Common myeloid progenitor, CD34-positive (primary cell): ENCODE measurements around the gene TGFB3.

Experiments used
- CTCF ChIA-PET: fragments of 350-600 bp; sonication (Branson Sonifier 250); formaldehyde crosslinking; loops from one replicate; lab custom pipeline; 2021; ENCODE audit warnings: antibody characterized with exemption; lab: Charles Lee
- POLR2A ChIA-PET: fragments of 350-600 bp; sonication (Branson Sonifier 250); formaldehyde crosslinking; loops from one replicate; lab custom pipeline; 2021; ENCODE audit warnings: antibody characterized with exemption; lab: Charles Lee
- DNase-seq, 3 donors: peaks; one replicate each; pipeline versions ENCODE4 v3.0.0 to v3.0.0-alpha.2; 2013
- H3K27ac ChIP-seq, 2 experiments: 1 replicate in 1 of 2; 2 replicates in 1 of 2; pipeline ENCODE4 v1.7.0; 2013; ENCODE audit warnings: inconsistent platforms in 2 of 2, low read length in 2 of 2, mild to moderate bottlenecking in 2 of 2, low read depth in 1 of 2, moderate library complexity in 1 of 2; ENCODE audit not compliant: severe bottlenecking in 2 of 2, insufficient read depth in 1 of 2, poor library complexity in 1 of 2
- H3K27me3 ChIP-seq, 5 experiments: replicated peaks in 2 of 5; 1 replicate in 3 of 5; 2 replicates in 2 of 5; pipeline versions ENCODE4 v1.6.1 to v1.7.0; 2013; ENCODE audit warnings: low read length in 4 of 5, mild to moderate bottlenecking in 2 of 5, moderate library complexity in 2 of 5, inconsistent platforms in 1 of 5; ENCODE audit not compliant: insufficient read depth in 5 of 5, control insufficient read depth in 4 of 5
- H3K36me3 ChIP-seq, 4 experiments: 1 replicate in 2 of 4; 2 replicates in 2 of 4; pipeline versions ENCODE4 v1.6.1 to v1.7.0; 2013; ENCODE audit warnings: low read length in 3 of 4, control low read depth in 1 of 4, mild to moderate bottlenecking in 1 of 4; ENCODE audit not compliant: control insufficient read depth in 4 of 4, insufficient read depth in 4 of 4
- H3K4me1 ChIP-seq, 4 experiments: 1 replicate in 3 of 4; 2 replicates in 1 of 4; pipeline versions ENCODE4 v1.6.1 to v1.7.1; 2013; ENCODE audit warnings: low read length in 3 of 4, mild to moderate bottlenecking in 3 of 4, control low read depth in 1 of 4, inconsistent platforms in 1 of 4, moderate library complexity in 1 of 4; ENCODE audit not compliant: control insufficient read depth in 4 of 4, insufficient read depth in 4 of 4; ENCODE audit errors: control extremely low read depth in 1 of 4
- H3K4me3 ChIP-seq, 7 experiments: 1 replicate in 4 of 7; 2 replicates in 3 of 7; pipeline versions ENCODE4 v1.5.1 to v1.7.0; 2013; ENCODE audit warnings: mild to moderate bottlenecking in 7 of 7, low read length in 6 of 7, moderate library complexity in 6 of 7, inconsistent platforms in 2 of 7, low read depth in 2 of 7, control low read depth in 1 of 7; ENCODE audit not compliant: insufficient read depth in 4 of 7, control insufficient read depth in 1 of 7; ENCODE audit errors: extremely low read depth in 1 of 7
- H3K9me3 ChIP-seq, 5 experiments: 1 replicate in 4 of 5; 2 replicates in 1 of 5; pipeline versions ENCODE4 v1.6.1 to v1.7.1; 2013; ENCODE audit warnings: low read length in 4 of 5, mild to moderate bottlenecking in 2 of 5, inconsistent platforms in 1 of 5, low read depth in 1 of 5, moderate library complexity in 1 of 5; ENCODE audit not compliant: control insufficient read depth in 4 of 5, insufficient read depth in 2 of 5; ENCODE audit errors: control extremely low read depth in 1 of 5
- WGBS: methylation state at CpG from one replicate; pipeline ENCODE4 v1.1.5; 2013; ENCODE audit not compliant: insufficient coverage; 5-methylcytosine and 5-hydroxymethylcytosine counted together

Gene TGFB3

GRCh38 chr14:75989134-75989533 is 7.3 kb upstream of the TGFB3 start:
- no peak overlapping the region for H3K27ac ChIP-seq
- CTCF ChIA-PET = interaction anchor here (1.9 kb wide), 1 partner anchor 10 kb away, joined by 5 read pairs; no protein-coding TSS in a partner anchor
- H3K4me3 ChIP-seq = no peak overlapping the region
- no peaks in the 10 kb centered on the region for H3K9me3 ChIP-seq
- POLR2A ChIA-PET = no interaction called here
- WGBS = 91% methylated on average over 5 of the region's 6 CpGs
- peaks cover 2 to 14% (median 9%) of the 10 kb centered on the region in 4 experiments for H3K4me1 ChIP-seq
- peaks cover 0 to 21% (median 14%) of the 10 kb centered on the region in 4 experiments for H3K36me3 ChIP-seq
- no peak for DNase-seq
- no peaks in the 10 kb centered on the region for H3K27me3 ChIP-seq

- Histone ChIP-seq H3K9me3 (no peaks in the 10 kb centered on the region), H3K27me3 (peaks cover 0 to 2% (median 0%) of the 10 kb centered on the region in 5 experiments), H3K27ac (no peak overlapping the region), H3K4me3 (no peak overlapping the region), H3K36me3 (peaks cover 0 to 16% (median 11%) of the 10 kb centered on the region in 4 experiments), H3K4me1 (peaks cover 2 to 19% (median 13%) of the 10 kb centered on the region in 4 experiments)
- POLR2A ChIA-PET = no interaction called here
- WGBS = 94% methylated on average over 3 of the region's 3 CpGs
- CTCF ChIA-PET = interaction anchor here (1.2 to 13.7 kb wide), 3 partner anchors 10 to 289 kb away, joined by 3 to 147 read pairs (median 5); no protein-coding TSS in a partner anchor
- no peak for DNase-seq
These were observed 5.6 kb upstream of the TGFB3 start for GRCh38 chr14:75987201-75987970.

GRCh38 chr14:75986439-75986765 is 4.6 kb upstream of the TGFB3 start:
- WGBS = 44% methylated on average over 2 of the region's 6 CpGs
- H3K27ac ChIP-seq = peak overlapping the region in 1 of 2 experiments; percentile 72
- peaks cover 0 to 12% (median 8%) of the 10 kb centered on the region in 4 experiments for H3K36me3 ChIP-seq
- DNase-seq = no peak
- POLR2A ChIA-PET = no interaction called here
- H3K4me3 ChIP-seq = peak overlapping the region; percentile 80 to 93 (median 89)
- peaks cover 0 to 2% (median 0%) of the 10 kb centered on the region in 5 experiments for H3K27me3 ChIP-seq
- peaks cover 2 to 27% (median 20%) of the 10 kb centered on the region in 4 experiments for H3K4me1 ChIP-seq
- no peaks in the 10 kb centered on the region for H3K9me3 ChIP-seq
- CTCF ChIA-PET = interaction anchor here (1.2 to 13.7 kb wide), 4 partner anchors 11 to 288 kb away, joined by 3 to 147 read pairs (median 4); no protein-coding TSS in a partner anchor

- peak within 1 kb of the TSS; percentile 80 to 93 (median 89) for H3K4me3 ChIP-seq
- H3K27me3 ChIP-seq = peaks cover 0 to 2% (median 0%) of the 10 kb centered on the region in 5 experiments
- no peaks in the 10 kb centered on the region for H3K9me3 ChIP-seq
- peak within 1 kb of the TSS in 1 of 2 experiments; percentile 72 for H3K27ac ChIP-seq
- ChIA-PET CTCF (interaction anchor here (1.3 to 13.7 kb wide), 5 partner anchors 12 to 276 kb away, joined by 3 to 147 read pairs (median 5); no protein-coding TSS in a partner anchor), POLR2A (no interaction called here)
- peak; percentile 88 to 94 (median 92) for DNase-seq
- H3K36me3 ChIP-seq = peaks cover 0 to 11% (median 7%) of the 10 kb centered on the region in 4 experiments
- peaks cover 2 to 31% (median 25%) of the 10 kb centered on the region in 4 experiments for H3K4me1 ChIP-seq
- 0% methylated on average over 47 of the region's 52 CpGs for WGBS
These were observed 4.0 kb upstream of the TGFB3 start, which contains the start of gene IFT43 for GRCh38 chr14:75985618-75986438. IFT43 (plus strand) TSS chr14:75985763; CDS start chr14:75985787, 24 bp downstream.

- peaks cover 2 to 31% (median 27%) of the 10 kb centered on the region in 4 experiments for H3K4me1 ChIP-seq
- H3K36me3 ChIP-seq = peaks cover 0 to 5% (median 1%) of the 10 kb centered on the region in 4 experiments
- POLR2A ChIA-PET = no interaction called here
These were observed 2.9 kb upstream of the TGFB3 start for GRCh38 chr14:75984674-75985073.

GRCh38 chr14:75983019-75983358 is 1.2 kb upstream of the TGFB3 start:
- CTCF ChIA-PET = interaction anchor here (0.8 to 13.7 kb wide), 7 partner anchors 10 to 280 kb away, joined by 3 to 147 read pairs (median 4); no protein-coding TSS in a partner anchor
- H3K4me3 ChIP-seq = peak overlapping the region in 6 of 7 experiments; percentile 39 to 89 (median 68)
- POLR2A ChIA-PET = no interaction called here
- 35% methylated on average over 6 of the region's 7 CpGs for WGBS
- peaks cover 2 to 45% (median 39%) of the 10 kb centered on the region in 4 experiments for H3K4me1 ChIP-seq
- no peak for DNase-seq
- no peaks in the 10 kb centered on the region for H3K9me3 ChIP-seq
- H3K27ac ChIP-seq = no peak overlapping the region
- peaks cover 0 to 2% (median 0%) of the 10 kb centered on the region in 5 experiments for H3K27me3 ChIP-seq
- no peaks in the 10 kb centered on the region for H3K36me3 ChIP-seq

More at GRCh38 chr14:75984674-75985073, 2.9 kb upstream of the TGFB3 start:
- H3K4me3 ChIP-seq = no peak overlapping the region
- DNase-seq = no peak
- no peak overlapping the region for H3K27ac ChIP-seq
- CTCF ChIA-PET = interaction anchor here (0.6 to 13.7 kb wide), 6 partner anchors 14 to 274 kb away, joined by 3 to 147 read pairs (median 4); no protein-coding TSS in a partner anchor
- peaks cover 0 to 2% (median 0%) of the 10 kb centered on the region in 5 experiments for H3K27me3 ChIP-seq
- 100% methylated on average over 1 of the region's 2 CpGs for WGBS
- H3K9me3 ChIP-seq = no peaks in the 10 kb centered on the region
